HuH-7 (cell line): Measurements from ENCODE around the gene MGAT4B.

Experiments used
- DNase-seq: peaks from one replicate; pipeline ENCODE4 v3.0.0; 2011; ENCODE audit warnings: low spot score

Gene MGAT4B

DNA sequence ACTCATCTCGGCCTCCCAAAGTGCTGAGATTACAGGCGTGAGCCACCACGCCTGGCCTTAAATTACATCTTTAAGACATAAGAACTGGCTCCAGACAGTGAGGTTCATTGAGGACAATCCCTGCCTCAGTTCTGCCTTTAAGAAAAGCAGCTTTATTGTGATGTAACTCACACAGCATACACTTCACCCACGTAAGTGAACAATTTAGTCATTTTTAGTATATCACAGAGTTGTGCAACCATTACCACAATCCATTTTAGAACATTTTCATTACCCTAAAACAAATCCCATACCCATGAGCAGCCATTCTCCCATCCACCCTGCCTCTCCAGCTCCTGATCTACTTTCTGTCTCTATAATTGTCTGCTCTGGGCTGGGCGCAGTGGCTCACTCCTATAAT, 36.9 kb downstream of the MGAT4B start:
- DNase-seq, result no peak

DNA sequence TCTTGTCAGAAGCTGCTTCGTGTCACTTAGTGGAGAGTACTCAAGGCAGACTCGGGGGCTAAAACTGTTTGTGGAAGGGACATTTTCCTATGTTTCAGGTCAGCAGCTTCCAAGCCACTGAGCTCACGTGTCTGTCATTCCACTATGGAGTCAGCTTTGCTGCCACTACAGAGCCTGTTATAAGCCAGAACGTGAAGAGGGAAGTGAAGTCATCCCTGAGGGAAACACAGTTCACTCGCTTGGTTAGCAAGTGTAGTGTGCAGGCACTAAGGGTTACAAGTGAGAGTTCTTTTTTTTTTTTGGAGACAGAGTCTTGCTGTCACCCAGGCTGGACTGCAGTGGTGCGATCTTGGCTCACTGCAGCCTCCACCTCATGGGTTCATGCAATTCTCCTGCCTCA, 37.4 kb downstream of the MGAT4B start:
- DNase-seq, result no peak

DNA sequence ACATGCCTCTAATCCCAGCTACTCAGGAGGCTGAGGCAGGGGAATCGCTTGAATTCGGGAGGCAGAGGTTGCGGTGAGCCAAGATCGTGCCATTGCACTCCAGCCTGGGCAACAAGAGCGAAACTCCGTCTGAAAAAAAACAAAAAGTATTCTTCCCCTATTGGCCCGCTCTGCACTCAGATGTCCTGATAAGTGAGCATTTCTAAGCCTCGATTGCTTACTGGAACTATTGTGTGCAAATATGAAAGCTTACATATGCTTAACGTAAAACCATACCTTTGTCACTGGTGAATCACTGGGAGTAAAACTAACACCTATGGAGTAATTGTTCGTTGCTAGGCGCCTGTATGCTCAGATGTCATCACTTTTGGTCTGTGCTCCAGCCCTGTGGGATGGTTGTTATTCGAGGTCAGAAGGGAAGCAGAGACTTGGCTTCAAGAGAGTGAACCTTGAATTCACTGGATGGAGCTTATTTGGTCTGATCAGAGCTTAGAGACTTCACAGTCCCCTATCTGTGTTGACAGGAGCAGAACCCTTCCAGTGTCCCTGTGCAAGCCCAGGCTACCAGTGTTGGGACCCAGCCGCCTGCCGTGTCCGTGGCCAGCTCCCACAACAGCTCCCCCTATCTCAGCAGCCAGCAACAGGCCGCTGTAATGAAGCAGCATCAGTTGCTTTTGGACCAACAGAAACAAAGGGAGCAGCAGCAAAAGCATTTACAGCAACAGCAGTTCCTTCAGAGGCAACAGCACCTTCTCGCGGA, 38.2 kb downstream of the MGAT4B start:
- no peak for DNase-seq

DNA sequence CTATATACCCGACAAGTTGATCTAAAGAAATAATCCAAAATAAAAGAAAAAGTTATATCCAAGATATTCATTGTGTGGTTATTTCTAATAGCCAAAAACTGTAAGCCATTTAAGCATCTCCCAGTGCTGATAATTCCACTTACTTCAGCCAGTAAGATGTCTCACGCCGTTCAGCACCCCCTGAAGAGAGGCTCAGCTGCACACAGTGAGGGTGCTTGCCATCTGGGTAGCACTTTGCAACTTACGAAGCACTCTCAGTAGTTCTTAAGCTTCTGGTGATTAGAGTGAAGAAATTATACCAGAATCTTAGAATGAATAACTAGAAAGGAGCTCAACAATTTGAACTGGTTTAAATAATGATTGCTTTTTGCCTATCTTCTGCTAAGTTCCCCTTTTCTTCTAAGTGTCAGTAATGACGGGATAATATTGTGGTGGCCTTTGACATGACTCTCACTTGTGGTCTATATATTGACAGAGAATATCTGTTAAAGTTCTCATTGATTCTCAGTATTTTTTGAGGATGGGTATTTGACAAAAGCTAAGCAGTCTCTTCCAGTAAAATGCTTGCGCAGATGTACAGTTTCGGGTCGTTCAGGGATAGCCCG, 39.1 kb downstream of the MGAT4B start:
- DNase-seq, result no peak

DNA sequence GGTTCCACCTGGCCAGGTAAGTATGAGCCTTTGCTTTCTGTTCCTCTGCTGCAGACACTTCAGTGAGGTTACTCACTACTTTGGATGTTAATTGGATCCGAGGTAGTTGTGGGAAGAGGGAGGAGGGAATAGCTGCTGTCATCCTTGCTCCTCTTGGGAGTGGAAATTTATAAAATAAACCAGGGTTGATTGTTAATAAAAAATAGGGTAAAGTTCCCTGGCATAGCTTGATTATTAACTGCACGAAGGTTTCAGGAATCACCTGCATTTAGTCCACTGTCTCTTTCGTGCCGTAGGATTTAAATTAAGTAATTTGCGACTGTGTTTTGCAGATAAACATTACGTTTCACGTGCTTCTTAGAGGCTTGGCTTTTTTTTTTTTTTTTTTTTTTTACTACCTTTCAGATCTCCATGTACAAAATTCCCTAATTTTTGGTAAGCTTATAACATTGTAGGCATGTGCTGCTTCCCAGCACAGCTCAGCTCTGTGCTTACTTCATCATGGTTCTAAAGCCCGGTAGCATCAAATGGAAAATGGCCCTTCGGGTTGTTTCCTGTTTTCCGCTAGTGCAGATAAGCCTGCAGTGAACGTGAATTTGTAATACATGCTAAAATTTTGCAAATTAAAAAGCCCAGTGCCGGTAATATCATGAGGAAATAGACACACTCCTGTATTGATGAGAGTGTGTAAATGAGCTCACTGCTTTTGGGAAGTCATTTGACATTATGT, 39.8 kb downstream of the MGAT4B start:
- DNase-seq, result no peak

DNA sequence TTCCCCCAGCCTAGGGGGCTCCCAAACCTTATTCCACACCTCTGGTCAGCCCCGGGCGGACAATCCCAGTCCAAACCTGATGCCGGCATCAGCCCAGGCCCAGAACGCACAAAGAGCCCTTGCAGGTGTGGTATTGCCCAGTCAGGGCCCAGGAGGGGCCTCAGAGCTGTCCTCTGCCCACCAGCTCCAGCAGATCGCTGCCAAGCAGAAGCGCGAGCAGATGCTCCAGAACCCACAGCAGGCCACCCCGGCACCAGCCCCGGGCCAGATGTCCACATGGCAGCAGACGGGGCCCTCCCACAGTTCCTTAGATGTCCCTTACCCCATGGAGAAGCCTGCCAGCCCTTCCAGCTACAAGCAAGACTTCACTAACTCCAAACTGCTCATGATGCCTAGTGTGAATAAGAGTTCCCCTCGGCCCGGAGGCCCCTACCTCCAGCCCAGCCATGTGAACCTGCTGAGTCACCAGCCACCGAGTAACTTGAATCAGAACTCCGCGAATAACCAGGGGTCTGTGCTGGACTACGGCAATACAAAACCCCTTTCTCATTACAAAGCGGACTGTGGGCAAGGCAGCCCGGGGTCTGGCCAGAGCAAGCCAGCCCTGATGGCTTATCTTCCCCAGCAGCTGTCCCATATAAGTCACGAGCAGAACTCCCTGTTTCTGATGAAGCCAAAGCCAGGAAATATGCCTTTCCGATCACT, 40.5 kb downstream of the MGAT4B start:
- no peak for DNase-seq

DNA sequence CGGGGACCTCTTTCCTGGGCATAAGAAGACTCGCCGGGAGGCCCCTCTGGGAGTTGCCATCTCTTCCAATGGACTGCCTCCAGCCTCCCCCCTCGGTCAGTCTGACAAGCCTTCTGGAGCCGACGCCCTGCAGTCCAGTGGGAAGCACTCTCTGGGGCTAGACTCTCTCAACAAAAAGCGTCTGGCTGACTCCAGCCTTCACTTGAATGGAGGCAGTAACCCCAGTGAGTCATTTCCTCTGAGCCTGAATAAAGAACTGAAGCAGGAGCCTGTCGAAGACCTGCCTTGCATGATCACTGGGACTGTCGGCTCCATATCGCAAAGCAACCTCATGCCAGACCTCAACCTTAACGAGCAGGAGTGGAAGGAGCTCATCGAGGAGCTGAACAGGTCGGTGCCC, 41.3 kb downstream of the MGAT4B start:
- DNase-seq, result no peak

DNA sequence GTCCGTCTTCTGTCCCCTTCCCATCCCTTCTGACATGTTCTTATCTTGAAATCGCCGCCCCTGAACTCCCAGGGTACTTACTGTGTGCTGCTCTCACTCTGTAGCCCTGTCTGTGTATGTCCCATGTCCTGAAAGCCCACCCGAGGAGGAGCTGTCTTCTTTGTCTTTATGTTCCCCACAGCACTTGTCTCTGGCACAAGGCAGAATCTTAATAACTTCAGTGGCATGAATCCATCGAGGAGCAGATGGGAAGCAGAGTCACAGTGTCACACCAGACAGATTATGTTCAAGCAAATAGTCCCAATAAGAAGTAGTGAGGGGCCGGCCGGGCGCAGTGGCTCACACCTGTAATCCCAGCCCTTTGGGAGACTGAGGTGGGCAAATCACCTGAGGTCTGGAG, 42.6 kb downstream of the MGAT4B start:
- no peak for DNase-seq

DNA sequence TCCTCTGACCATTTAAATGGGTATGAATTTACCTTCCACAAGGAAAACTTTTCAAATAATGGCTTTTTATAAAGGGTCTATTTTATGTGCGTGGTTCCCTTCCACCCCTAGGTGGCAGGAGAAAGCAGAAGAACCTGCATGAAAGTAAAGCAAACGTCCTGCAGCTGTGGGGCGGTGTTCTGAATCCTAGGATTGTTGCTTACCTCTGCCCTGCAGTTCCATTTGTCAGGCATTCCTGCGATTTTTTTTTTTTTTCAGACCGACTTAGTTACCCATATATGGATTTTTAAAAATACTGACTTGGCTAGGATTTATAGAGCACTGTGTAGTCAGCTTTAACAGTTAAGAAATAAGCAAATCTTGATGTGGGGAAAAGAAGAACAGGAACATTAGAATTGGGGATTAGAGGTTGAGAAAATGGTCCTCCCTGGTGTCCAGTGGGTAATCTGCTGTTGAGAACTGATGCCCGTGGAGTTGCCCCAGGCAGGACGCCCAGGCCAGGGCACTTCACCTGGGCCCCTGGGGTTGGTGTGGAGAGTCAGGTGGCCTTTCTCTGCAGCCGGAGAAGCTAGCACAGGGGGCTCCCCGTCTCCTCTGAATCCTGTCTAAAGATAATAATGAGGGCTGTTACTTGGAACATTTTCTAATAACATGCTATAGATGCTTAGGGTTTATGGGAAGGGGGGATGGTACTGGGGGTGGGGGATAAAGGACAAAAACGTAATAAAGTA, 43.3 kb downstream of the MGAT4B start:
- peak; percentile 90 for DNase-seq

DNA sequence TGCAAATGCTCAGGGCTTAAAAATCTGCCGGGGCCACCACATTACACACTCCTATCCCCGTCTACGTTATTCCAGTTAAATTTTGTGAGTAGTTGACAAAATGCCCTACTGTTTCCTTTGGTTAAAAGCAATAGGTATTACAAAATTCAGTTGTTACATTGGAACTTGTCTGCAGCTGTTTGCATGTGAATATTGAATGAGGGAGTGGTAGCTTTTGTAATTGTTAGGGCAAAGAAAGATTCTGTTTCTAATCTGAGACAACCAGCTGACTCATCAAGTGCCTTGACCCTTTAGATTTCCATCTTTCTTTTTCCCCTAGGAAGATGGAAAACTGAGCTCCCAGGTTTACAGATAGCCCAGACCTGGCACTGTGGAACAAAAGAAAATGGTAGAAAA, 43.9 kb downstream of the MGAT4B start:
- no peak for DNase-seq

DNA sequence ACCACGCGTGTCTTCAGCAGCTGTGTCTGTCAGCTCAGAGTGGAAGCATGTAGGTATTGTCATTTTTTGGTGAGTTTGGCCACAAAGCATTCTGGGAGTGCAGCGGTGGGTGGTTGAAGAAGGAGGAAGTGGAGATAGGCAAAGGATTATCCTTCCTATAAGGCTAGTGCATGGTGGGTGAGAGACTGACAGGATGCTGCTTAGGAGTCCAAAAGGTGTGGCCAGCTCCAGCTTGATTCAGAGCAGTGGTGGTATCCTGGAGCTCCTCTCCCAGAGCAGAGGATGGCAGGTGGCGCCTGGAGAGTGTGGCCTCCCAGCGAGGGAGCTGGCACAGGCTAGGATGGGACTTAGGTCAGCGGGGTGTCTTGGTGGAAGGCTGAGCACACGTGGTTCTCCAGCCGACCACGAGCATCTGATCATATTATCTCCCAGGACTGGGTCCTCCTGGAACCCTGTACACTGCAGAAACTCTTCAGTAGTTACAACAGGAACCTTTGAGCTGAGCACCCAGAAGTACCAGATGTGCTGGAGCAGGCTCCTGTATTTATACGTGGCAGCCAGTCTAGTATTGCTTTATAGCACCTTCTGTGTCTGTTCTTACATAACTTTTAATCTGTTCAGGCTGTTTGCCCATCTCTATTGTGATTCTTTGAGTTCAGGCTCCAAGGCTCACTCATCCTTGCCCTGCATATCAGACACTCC, 44.4 kb downstream of the MGAT4B start:
- DNase-seq, result no peak

DNA sequence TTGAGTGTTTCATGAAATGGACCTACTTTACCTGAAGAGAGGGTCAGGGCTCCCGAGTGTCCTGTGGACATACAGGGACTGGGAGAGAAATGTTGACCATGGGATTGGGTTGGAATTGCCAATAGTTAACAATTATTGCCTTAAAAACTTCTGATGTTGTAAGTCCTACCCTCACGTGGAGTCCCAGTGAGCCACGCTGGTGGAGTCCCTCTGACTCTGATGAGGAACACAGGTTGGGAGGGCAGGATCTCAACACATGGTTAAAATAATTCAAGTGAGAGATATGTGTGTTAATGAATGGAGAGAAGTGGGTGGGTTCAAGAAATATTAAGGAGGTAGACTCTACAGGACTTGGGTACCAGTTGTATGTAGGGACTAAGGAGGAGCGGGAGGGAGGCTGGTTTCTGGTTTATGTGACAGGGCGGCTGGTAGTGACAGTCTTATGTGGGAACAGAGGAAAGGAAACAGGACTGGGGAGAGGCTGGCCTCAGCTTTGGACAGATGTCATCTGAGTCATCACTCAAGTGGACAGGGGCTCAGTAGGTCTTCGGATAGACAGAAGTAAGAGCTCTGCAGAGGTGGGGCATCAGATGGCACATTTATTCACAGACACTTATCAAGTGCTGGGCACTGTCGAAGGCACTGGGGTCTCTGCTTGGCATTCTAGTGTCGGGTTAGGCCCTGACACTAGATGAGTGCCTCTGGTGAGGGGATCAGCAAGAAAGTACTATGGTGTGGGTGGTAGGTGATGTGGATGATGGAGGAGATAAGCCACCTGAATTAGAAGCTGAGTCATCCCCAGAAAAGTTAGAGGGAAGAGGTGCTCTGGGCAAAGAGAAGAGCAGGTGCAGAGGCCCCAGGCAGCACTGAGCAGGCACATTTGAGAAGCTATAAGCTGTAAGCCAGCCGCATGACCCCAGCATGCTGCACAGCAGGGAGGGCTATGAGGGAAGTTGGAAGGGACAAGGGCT, 46.8 kb downstream of the MGAT4B start:
- no peak for DNase-seq

DNA sequence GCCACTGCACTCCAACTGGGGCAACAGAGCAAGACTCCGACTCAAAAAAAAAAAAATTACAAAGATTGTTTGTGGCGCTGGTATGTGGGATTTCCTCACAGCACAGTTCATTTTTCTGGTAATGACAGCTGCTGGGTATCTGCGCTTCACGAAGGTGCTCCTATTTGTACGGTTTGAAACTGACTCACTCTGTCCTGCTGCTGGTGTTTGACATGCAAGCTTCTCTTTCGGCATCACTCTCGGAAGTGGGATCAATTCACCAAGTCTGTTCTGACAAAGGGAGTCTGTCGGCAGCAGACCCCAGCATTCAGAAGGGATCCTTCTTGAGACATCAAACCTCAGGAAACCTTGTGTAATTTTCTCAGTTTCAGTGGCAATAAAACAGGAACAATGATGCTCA, 47.7 kb downstream of the MGAT4B start:
- no peak for DNase-seq

DNA sequence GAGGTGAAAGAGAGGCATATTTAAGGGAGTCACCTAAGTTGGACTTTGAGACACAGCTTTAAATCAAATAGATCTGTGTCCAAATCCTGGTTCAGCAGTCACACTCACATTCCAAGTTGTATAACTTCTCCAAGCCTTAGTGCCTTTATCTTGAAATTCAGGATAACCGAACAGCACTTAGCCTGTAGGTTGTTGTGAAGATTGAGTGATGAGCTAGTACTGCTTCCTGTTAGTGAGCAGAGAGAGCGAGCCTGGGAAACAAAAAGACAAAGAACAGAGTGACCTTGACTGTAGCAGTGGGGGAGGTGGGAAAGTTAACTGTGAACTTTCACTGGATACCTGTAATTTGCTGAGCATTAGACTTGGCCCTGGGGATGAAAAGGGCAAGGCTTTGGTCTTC, 51.6 kb downstream of the MGAT4B start:
- peak; percentile 55 for DNase-seq

DNA sequence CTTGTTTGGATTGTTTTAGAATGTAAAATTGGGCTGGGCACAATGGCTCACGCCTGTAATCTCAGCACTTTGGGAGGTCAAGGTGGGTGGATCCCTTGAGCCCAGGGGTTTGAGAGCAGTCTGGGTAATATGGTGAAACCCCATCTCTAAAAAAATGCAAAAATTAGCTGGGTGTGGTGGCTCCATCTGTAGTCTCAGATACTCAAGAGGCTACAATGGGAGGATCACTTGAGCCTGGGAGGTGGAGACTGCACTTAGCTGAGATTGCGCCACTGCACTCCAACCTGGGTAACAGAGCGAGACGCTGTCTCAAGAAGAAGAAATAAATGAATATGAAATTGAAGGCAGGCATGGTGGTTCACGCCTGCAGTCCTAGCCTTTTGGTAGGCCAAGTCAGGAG, 52.7 kb downstream of the MGAT4B start:
- no peak for DNase-seq

DNA sequence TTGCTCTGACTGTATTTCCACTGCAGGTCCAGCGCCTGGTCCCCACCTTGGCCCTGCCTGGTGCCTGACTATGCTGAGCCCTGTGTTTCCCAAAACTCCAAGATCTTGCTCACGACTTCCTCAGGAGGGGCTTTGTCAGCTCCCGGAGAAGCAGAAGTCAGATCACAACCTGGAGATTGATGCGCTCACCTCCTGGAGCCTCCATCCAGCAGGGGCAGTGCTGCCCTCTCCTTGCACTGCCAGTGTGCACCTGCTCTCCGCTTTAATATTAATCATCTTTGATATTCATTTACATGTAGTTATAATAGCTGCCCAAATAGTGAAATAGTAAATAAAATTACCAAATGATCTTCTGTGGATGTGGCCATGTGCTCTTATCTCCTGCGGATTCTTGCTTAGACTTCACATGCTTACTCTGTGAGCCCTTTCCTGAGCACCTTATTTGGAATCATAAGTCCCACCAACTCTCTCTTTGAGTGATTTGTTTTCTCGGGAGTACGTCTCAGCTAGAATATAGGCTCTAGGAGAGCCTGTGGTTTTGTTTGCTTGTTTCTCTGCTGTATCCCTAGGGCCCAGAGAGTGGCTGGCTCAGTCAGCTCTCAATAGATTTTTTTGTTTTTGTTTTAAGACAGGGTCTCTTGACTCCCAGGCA, 56.7 kb downstream of the MGAT4B start:
- no peak for DNase-seq

DNA sequence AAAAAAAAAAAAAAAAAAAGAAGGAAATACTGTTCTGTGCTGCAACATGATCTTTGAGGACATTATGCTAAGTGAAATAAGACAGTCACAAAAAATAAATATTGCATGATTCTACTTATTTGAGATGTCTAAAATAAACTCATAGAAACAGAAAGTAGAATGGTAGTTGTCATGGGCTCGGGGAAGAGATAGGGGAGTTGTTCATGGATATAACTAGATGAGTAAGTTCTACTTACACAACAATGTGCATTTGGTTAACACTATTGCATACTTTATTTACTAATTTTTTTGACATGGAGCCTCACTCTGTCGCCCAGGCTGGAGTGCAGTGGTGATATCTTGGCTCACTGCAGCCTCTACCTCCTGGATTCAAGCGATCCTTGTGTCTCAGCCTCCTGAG, 58.9 kb downstream of the MGAT4B start:
- no peak for DNase-seq
